ENCODE data around the gene SPCS1. TPM values are rescaled to one million over a fixed set of nuclear protein-coding genes. Genes with fewer than 3 reads are reported as not detected.
A peak's percentile ranks its signal among the peaks of the same experiment; 100 is the strongest.

Gene SPCS1
- total RNA-seq, 2 experiments from 2014 or later: 87.3 to 106 TPM

DNA sequence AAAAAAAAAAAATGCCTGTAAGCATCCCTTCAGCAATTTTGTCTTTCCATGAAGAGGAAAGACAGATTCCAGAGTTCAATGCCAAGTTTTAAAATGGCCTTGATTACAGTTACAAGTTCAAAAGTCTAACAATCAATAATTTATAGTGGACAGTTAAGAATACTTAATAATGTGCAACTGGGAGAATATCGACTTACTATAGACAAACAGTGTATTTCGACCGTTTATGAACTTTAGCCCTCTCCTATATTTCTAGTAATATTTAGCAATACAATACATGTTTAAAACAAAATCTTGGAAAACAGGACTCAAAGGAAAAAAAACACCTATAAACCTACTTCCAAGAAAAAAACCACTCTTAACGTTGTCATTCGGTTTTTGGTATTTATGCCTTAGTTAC, 21.7 kb upstream of the SPCS1 start:
- peaks cover 51% of the 10 kb centered on the region for H3K36me3 Mint-ChIP-seq
- H3K4me1 Mint-ChIP-seq: peaks cover 78% of the 10 kb centered on the region
- H3K9me3 Mint-ChIP-seq (ENCODE audit: low read depth): no peaks in the 10 kb centered on the region
- H3K27ac Mint-ChIP-seq: peak overlapping the region; percentile 88
- ATAC-seq (no peak), DNase-seq (no peak)
- no peaks in the 10 kb centered on the region for H3K27me3 Mint-ChIP-seq
- CTCF ChIA-PET: no interaction called here
- H3K4me3 Mint-ChIP-seq: peak overlapping the region; percentile 83

DNA sequence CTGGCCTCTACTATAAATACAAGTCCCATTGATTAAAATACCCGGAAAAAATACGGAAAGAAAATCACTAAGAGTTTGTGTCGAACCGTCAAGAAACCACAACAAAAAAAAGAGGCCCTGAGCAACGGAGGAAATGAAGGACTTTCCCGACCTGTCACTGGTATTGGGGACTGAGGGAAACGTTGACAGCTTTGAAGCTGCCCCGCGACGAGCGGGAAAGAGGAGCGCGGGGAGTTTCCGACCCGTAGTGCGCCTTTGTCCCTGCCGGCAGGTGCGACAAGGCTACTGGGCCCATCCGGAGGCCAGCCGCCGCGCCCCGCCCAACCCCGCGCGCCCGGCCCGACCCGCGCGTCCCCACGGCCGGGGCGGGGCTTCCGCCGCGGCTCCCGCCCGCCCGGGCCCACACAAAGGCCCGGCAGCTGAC, 20.6 kb upstream of the SPCS1 start:
- Mint-ChIP-seq H3K27me3 (no peaks in the 10 kb centered on the region), H3K27ac (peak overlapping the region; percentile 88), H3K9me3 (ENCODE audit: low read depth) (no peaks in the 10 kb centered on the region), H3K36me3 (peaks cover 50% of the 10 kb centered on the region), H3K4me3 (peak overlapping the region; percentile 93), H3K4me1 (peaks cover 77% of the 10 kb centered on the region)
- ATAC-seq: peak; percentile 82
- peak; percentile 86 for DNase-seq
- CTCF ChIA-PET: interaction anchor here (0.8 kb wide), 1 partner anchor 158 kb away, joined by 3 read pairs; no protein-coding TSS in a partner anchor

DNA sequence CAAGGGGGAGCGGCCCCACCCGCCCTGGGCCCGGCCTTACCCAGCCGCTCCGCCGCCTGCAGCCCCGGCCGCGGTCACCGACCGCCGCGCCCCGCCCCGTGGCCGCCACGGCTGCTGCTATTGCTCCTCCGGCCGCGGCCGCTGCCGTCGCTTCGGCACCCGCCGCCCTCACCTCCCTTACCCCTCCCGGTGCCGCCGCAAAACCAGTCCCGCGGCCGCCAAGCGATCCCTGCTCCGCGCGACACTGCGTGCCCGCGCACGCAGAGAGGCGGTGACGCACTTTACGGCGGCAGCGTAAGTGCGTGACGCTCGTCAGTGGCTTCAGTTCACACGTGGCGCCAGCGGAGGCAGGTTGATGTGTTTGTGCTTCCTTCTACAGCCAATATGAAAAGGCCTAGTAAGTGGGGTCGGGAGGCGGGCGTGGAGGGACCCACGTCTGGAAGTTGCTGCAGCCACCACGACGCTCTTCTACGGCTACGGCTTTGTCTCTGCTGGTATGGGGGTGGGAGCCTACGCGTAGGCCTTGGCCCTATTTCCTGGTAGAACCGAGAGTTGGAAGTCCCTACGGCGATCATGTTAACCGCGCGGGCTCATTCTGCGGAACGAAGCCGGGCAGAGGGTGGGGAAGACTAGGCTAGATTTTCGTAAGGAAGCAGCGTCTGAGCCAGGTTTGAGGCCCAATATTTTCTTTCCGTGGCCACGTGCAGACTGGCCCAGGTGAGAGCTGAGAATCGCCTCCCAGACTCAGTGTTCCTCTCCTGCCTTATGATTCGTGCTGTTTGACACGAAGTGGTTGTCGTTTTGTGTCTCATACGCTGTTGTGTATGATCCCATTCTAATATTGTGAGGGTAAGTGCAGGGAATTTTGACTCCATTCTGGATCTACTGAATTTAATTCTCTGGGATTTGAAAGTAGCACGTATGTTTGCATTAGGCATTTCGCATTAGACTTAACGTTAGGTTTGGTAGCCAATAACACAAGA, 19.9 kb upstream of the SPCS1 start, which contains the start of the genes GNL3 and PBRM1:
GNL3 (plus strand) TSS at position 324 of the 983 bp plus-strand sequence; CDS start at position 385, 61 bp downstream.
PBRM1 (minus strand) TSS at position 205 of the 983 bp plus-strand sequence.
- peak within 1 kb of the TSS; percentile 89 for H3K27ac Mint-ChIP-seq
- CTCF ChIA-PET: interaction anchor here (0.8 kb wide), 2 partner anchors 14 to 19 kb away, joined by 3 to 5 read pairs; no protein-coding TSS in a partner anchor
- H3K36me3 Mint-ChIP-seq: peaks cover 53% of the 10 kb centered on the region
- peak within 1 kb of the TSS; percentile 93 for H3K4me3 Mint-ChIP-seq
- no peaks in the 10 kb centered on the region for H3K27me3 Mint-ChIP-seq
- ATAC-seq: peak; percentile 82
- H3K9me3 Mint-ChIP-seq (ENCODE audit: low read depth): no peaks in the 10 kb centered on the region
- H3K4me1 Mint-ChIP-seq: peaks cover 76% of the 10 kb centered on the region
- peak; percentile 96 for DNase-seq

DNA sequence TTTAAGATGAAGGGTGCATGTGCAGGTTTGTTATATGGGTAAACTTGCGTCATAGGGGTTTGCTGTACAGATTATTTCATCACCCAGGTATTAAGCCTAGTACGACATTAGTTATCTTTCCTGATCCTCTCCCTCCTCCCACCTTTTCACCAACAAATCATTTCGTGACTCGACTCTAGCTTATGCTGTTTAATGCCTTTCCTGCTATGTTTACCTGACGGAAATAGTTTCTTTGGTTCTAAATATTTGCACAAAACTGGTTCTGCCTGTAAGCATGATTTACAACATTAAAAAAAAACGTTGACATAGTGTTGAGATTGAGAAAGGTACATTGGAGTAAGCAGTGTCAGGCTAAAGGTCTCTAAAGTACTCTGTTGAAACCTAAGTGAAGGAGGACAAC, 17.6 kb upstream of the SPCS1 start:
- CTCF ChIA-PET: interaction anchor here (1.2 to 2.0 kb wide), 3 partner anchors 8 to 55 kb away, joined by 4 read pairs; no protein-coding TSS in a partner anchor
- no peaks in the 10 kb centered on the region for H3K9me3 Mint-ChIP-seq (ENCODE audit: low read depth)

DNA sequence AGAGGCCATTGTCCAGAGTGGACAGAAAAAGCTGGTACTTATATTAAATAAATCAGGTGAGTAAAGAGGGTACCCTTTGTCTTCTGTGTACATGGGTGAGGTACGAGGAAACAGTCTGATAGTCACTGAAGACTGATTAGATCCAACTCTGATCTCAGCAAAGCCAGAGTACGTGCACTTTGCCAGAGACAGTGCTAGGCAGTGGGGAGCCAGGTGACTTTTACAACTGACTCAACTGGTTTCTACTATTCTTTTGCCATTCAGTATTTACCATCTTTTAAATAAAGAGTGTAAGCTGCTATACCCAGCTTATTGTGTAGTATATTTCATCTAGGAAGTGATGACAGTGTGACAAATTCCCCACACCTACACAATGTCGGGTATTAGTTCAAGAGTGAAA, 16.8 kb upstream of the SPCS1 start:
- Mint-ChIP-seq H3K36me3 (peaks cover 65% of the 10 kb centered on the region), H3K27ac (peak overlapping the region; percentile 66), H3K4me3 (no peak overlapping the region), H3K9me3 (ENCODE audit: low read depth) (no peaks in the 10 kb centered on the region), H3K27me3 (no peaks in the 10 kb centered on the region), H3K4me1 (peaks cover 58% of the 10 kb centered on the region)
- CTCF ChIA-PET: interaction anchor here (2.0 kb wide), 1 partner anchor 54 kb away, joined by 4 read pairs; no protein-coding TSS in a partner anchor
- no peak for ATAC-seq
- DNase-seq: no peak

More for the DNA sequence above, 17.6 kb upstream of the SPCS1 start:
- ATAC-seq (no peak), DNase-seq (no peak)
- Mint-ChIP-seq H3K27ac (peak overlapping the region; percentile 40), H3K36me3 (peaks cover 58% of the 10 kb centered on the region), H3K27me3 (no peaks in the 10 kb centered on the region), H3K4me3 (no peak overlapping the region), H3K4me1 (peaks cover 66% of the 10 kb centered on the region)

DNA sequence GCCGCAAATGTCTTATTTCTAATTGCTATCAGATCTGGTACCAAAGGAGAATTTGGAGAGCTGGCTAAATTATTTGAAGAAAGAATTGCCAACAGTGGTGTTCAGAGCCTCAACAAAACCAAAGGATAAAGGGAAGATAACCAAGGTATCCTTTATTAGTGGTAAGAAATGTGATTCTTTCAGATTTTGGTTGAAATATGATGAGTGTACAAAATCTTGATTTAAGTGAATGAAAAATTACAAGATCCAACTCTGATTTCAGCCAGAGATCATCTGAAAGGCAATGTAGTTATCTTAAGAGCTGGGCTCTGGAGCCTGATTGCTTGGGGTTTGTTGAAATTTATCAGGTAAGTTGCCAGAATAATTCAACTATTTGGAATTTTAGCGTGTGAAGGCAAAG, 15.3 kb upstream of the SPCS1 start:
- no peaks in the 10 kb centered on the region for H3K27me3 Mint-ChIP-seq
- peaks cover 51% of the 10 kb centered on the region for H3K4me1 Mint-ChIP-seq
- no peak overlapping the region for H3K4me3 Mint-ChIP-seq
- no peaks in the 10 kb centered on the region for H3K9me3 Mint-ChIP-seq (ENCODE audit: low read depth)
- CTCF ChIA-PET: no interaction called here
- H3K27ac Mint-ChIP-seq: no peak overlapping the region
- ATAC-seq (no peak), DNase-seq (no peak)
- peaks cover 74% of the 10 kb centered on the region for H3K36me3 Mint-ChIP-seq

DNA sequence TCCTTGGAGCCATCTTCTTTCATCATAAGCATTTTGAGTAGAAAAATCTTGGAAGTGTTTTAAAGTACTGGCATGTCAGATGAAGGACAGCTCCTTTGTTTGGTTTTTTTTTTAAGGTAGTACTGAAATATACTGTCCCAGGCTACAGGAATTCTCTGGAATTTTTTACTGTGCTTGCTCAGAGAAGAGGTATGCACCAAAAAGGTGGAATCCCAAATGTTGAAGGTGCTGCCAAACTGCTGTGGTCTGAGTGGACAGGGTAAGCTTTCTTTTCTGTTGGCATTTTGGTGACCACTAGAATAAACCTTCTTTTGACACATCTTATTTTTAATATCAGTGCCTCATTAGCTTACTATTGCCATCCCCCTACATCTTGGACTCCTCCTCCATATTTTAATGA, 12.8 kb upstream of the SPCS1 start:
- H3K27me3 Mint-ChIP-seq: no peaks in the 10 kb centered on the region
- H3K36me3 Mint-ChIP-seq: peaks cover 67% of the 10 kb centered on the region
- peak overlapping the region; percentile 48 for H3K27ac Mint-ChIP-seq
- no peak for ATAC-seq
- no peaks in the 10 kb centered on the region for H3K9me3 Mint-ChIP-seq (ENCODE audit: low read depth)
- H3K4me3 Mint-ChIP-seq: no peak overlapping the region
- H3K4me1 Mint-ChIP-seq: peaks cover 39% of the 10 kb centered on the region
- DNase-seq: no peak
- CTCF ChIA-PET: interaction anchor here (4.2 kb wide), 1 partner anchor 12 kb away, joined by 18 read pairs; the partner anchor contains the start of genes GLT8D1 and SPCS1

DNA sequence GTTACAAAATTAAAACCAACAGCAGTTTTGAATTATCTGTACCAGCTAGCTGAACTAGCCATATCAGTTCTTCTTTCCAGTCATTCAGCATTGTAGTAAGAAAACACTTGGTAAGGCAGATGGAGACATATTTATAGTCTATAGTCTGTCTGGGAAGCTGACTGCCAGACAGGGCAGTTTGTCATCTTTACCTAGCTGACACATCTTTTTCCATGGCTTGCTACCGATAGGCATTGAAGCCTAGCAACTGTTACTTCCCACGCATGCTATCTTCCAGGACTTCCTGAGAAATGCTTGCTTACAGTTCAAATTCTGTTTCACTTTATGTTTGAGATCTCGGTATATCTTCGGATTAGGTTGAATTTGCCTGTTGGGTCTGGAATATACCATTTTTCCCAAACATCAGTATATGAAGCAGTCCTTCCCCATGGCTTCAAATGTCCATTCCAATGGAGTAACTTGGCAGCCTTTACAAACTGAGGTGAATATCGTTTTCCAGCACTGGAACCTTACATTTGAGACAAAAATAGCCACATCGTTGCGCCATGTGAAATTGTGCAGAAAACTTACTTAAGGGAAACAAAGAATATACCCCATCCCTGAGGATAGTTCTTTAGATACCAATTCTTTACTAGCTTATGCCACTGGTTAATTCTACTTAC, 11.2 kb upstream of the SPCS1 start:
- H3K4me1 Mint-ChIP-seq: peaks cover 26% of the 10 kb centered on the region
- H3K27me3 Mint-ChIP-seq: no peaks in the 10 kb centered on the region
- H3K9me3 Mint-ChIP-seq (ENCODE audit: low read depth): no peaks in the 10 kb centered on the region
- ATAC-seq (no peak), DNase-seq (no peak)
- H3K36me3 Mint-ChIP-seq: peaks cover 54% of the 10 kb centered on the region
- no peak overlapping the region for H3K27ac Mint-ChIP-seq
- no peak overlapping the region for H3K4me3 Mint-ChIP-seq
- CTCF ChIA-PET: interaction anchor here (4.2 kb wide), 1 partner anchor 10 kb away, joined by 18 read pairs; the partner anchor contains the start of genes GLT8D1 and SPCS1

DNA sequence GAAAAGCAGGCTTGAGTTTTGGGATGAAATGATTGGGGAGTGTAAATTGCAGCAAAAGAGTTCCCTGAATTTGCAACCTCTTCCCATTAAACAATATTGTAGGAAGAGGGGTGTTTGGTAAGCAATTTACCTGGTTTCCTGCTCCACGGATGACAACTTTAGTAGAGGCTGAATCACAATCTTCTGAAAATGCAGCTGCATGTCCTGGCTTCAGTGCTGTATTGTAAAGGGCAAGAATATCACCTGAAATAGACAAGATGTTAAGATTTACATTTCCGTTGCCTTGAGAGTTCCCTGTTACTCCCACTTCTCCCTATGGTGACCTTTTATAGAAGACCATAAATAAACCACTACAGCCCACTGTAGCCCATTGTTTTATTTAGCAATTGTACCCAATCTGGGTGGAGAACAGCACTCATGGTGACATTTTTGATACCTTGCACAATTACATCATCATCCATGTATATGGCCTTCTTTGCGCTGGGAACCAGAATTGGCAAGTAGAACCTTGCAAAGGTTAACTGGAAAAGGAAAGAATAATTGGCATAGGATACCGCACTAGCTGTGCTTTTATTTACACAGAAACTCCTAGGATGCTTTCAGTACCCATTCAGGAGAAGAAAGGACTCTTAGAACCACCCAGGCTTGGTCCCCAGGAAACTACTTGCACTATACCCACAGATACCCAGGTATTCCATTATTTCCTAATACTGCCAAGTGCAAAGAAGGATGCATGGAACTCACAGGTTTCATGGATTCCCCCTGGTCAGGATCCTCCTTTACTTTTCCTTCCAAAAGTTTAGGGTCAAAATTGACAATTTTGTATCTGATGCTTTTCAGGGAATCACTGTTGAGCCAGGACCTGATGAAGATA, 9.9 kb upstream of the SPCS1 start:
- Mint-ChIP-seq H3K4me3 (no peak overlapping the region), H3K27me3 (no peaks in the 10 kb centered on the region), H3K9me3 (ENCODE audit: low read depth) (no peaks in the 10 kb centered on the region), H3K27ac (no peak overlapping the region), H3K4me1 (peaks cover 18% of the 10 kb centered on the region), H3K36me3 (peaks cover 46% of the 10 kb centered on the region)
- ATAC-seq (no peak), DNase-seq (no peak)
- CTCF ChIA-PET: interaction anchor here (1.1 to 4.2 kb wide), 2 partner anchors 9 kb away, joined by 4 to 18 read pairs; partner anchors contain the start of genes GLT8D1 and SPCS1

DNA sequence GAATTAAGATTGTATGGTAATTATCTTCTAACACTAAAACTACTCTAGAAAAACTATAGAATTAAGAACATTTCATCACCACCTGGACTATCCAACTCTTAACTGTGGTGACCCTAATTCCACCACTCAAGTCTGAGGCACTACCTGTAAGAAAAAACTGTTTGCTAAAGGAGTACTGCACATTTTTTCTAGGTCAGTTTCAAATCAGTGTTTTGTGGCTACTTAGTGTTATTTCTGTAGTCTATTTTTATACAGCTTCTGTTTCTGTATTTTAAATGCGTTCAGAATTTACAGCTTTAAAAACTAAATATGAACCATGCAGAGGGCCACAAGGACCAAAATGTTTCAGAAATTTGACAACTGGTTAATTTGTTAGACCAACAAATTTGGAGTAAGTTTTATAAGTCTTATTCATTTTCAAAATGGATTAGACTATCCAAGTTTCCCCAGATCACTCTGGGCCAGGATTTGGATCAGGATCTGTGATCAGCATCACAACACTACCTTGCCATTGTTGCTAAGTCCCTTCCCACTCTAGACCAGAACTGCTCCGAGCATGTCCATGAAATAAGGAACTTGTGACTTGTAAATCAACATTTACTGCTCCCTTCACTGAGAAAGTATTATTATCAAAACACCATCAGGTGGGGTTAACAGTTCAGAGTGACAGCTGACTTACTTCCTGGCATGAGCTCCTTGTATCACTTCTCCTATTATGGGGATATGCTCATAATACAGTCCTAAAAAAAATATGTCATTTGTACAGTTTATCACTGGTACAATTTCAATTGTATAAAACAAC, 8.9 kb upstream of the SPCS1 start:
- H3K27ac Mint-ChIP-seq: peak overlapping the region; percentile 52
- CTCF ChIA-PET: interaction anchor here (1.1 kb wide), 1 partner anchor 9 kb away, joined by 4 read pairs; no protein-coding TSS in a partner anchor
- no peaks in the 10 kb centered on the region for H3K27me3 Mint-ChIP-seq
- H3K4me3 Mint-ChIP-seq: no peak overlapping the region
- DNase-seq: no peak
- ATAC-seq: no peak
- peaks cover 17% of the 10 kb centered on the region for H3K4me1 Mint-ChIP-seq
- no peaks in the 10 kb centered on the region for H3K9me3 Mint-ChIP-seq (ENCODE audit: low read depth)
- H3K36me3 Mint-ChIP-seq: peaks cover 40% of the 10 kb centered on the region

DNA sequence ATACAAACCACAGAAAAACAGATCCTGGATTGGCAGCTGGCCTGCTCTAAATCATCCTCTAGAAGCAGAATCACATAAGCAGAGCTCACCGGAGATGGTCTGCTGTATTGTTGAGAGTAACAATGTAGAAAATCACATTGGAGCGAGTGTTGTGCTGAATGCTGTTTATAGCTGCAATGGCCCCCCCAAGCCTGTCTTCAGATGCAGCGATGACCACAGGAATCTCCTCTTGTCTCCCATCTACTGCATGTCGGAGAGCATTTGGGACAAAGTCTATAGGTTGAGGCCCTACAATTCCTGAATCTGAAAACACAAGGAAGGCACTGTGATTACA, 8.3 kb upstream of the SPCS1 start:
- Mint-ChIP-seq H3K27ac (peak overlapping the region; percentile 2), H3K27me3 (no peaks in the 10 kb centered on the region), H3K9me3 (ENCODE audit: low read depth) (no peaks in the 10 kb centered on the region), H3K4me1 (peaks cover 18% of the 10 kb centered on the region), H3K36me3 (peaks cover 39% of the 10 kb centered on the region), H3K4me3 (no peak overlapping the region)
- no peak for DNase-seq
- CTCF ChIA-PET: no interaction called here
- no peak for ATAC-seq

DNA sequence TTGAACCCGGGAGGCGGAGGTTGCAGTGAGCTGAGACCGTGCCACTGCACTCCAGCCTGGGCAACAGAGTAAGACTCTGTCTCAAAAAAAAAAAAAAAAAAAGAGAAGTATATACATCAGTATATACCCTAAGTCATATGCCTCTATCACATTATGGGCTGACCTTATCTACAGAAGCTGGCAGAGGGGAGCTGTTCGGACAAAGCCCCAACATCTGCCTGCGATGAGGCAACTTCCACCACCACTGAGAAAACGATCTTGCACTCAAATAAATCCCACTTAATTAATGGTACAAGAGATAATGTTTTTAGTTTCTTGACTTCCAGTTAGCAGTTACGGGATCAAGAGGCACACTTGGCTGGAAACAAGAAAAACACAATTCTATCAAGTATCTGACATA, 2.6 kb upstream of the SPCS1 start:
- H3K36me3 Mint-ChIP-seq: peaks cover 13% of the 10 kb centered on the region
- no peak for DNase-seq
- H3K4me3 Mint-ChIP-seq: no peak overlapping the region
- H3K9me3 Mint-ChIP-seq (ENCODE audit: low read depth): no peaks in the 10 kb centered on the region
- CTCF ChIA-PET: interaction anchor here (1.4 to 3.4 kb wide), 2 partner anchors 9 to 16 kb away, joined by 4 to 18 read pairs; no protein-coding TSS in a partner anchor
- ATAC-seq: no peak
- no peak overlapping the region for H3K27ac Mint-ChIP-seq
- H3K27me3 Mint-ChIP-seq: no peaks in the 10 kb centered on the region
- H3K4me1 Mint-ChIP-seq: peaks cover 37% of the 10 kb centered on the region

All from activated CD8-positive, alpha-beta memory T cell treated with anti-CD3 and anti-CD28 coated beads, Interleukin-2, amount 10 ng/mL, durations not matched to agents 7 days and 5 days (primary cell).